Upper lobe of left lung (tissue), 4 donors: Measurements from ENCODE around the gene METAP1.

ENCODE experiments used
- EP300 ChIP-seq, 4 donors: sonication (generic); formaldehyde crosslinking; IDR thresholded peaks; one replicate each; pipeline ENCODE4 v1.5.1; 2017; ENCODE audit warnings: antibody characterized with exemption in 4 of 4, control low read depth in 2 of 4
- POLR2A ChIP-seq, 4 donors: fragments of 450-650 bp; IDR thresholded peaks; one replicate each; pipeline ENCODE4 v1.5.1; 2016 to 2017; ENCODE audit warnings: antibody characterized with exemption in 4 of 4, mild to moderate bottlenecking in 2 of 4
- POLR2AphosphoS5 ChIP-seq, 2 donors: sonication (generic); formaldehyde crosslinking; IDR thresholded peaks; one replicate each; pipeline ENCODE4 v1.5.1; 2017; ENCODE audit warnings: antibody characterized with exemption in 2 of 2
- TF ChIP-seq, protein P1 (sequence below), 6 experiments: fragments of 450-650 bp in 4 of 6; fragments of 200-600 bp in 2 of 6; sonication (generic) in 2 of 6; IDR thresholded peaks; one replicate each; pipeline ENCODE4 v1.5.1; 2016 to 2019; ENCODE audit warnings: antibody characterized with exemption in 6 of 6

DNA sequence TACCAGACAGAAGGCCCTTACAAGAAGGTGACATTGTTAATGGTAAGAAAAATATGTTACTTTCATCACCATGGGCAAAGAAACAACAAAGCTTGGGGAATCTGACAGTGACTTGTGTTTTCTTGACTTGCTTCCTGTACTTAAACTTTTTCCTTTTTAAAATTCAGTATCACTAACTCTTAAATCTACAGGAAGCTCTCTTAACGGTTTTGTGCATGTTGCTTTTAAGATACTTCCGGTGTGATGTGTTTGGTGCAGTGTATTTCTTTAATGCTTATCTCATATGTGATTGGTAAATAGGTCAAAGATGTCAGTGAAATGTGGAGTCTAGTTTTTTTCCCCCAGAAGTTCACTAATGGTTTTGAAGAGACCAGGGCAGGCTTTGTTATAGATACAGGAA lies 47.8 kb downstream of the METAP1 start:
- TF ChIP-seq, protein P1, sequence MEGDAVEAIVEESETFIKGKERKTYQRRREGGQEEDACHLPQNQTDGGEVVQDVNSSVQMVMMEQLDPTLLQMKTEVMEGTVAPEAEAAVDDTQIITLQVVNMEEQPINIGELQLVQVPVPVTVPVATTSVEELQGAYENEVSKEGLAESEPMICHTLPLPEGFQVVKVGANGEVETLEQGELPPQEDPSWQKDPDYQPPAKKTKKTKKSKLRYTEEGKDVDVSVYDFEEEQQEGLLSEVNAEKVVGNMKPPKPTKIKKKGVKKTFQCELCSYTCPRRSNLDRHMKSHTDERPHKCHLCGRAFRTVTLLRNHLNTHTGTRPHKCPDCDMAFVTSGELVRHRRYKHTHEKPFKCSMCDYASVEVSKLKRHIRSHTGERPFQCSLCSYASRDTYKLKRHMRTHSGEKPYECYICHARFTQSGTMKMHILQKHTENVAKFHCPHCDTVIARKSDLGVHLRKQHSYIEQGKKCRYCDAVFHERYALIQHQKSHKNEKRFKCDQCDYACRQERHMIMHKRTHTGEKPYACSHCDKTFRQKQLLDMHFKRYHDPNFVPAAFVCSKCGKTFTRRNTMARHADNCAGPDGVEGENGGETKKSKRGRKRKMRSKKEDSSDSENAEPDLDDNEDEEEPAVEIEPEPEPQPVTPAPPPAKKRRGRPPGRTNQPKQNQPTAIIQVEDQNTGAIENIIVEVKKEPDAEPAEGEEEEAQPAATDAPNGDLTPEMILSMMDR (IDR thresholded peaks at IDR 0.05): no peak
- TF ChIP-seq POLR2A (IDR thresholded peaks at IDR 0.05) (no peak), EP300 (IDR thresholded peaks at IDR 0.05) (no peak), POLR2AphosphoS5 (IDR thresholded peaks at IDR 0.05) (no peak)
